K562 (cell line): ENCODE measurements around the gene HBP1. TPM values are rescaled to one million over a fixed set of nuclear protein-coding genes. Genes with fewer than 3 reads are reported as not detected.
A peak's percentile ranks its signal among the peaks of the same experiment; 100 is the strongest.

Source experiments
- AFF1 ChIP-seq, 2 experiments: fragments of 450-650 bp; IDR thresholded peaks; 2 replicates each; pipeline ENCODE4 v1.6.1; 2018; ENCODE audit warnings: mild to moderate bottlenecking in 2 of 2, low read depth in 1 of 2; ENCODE audit not compliant: partially characterized antibody in 2 of 2
- CBX8 ChIP-seq: fragments of 200-600 bp; sonication (generic); IDR thresholded peaks from 2 replicates; pipeline ENCODE4 v1.6.1; 2012; ENCODE audit warnings: borderline replicate concordance, mixed run types, low read depth, mild to moderate bottlenecking, moderate library complexity, mixed read lengths, low read length, control low read depth, inconsistent platforms; ENCODE audit not compliant: poor library complexity, severe bottlenecking; ENCODE audit errors: extremely low read depth
- ELK1 ChIP-seq: sonication (generic); formaldehyde crosslinking; IDR thresholded peaks from 2 replicates; pipeline ENCODE4 v1.8.1; 2022; ENCODE audit warnings: missing genetic modification reagents
- FOXM1 ChIP-seq, 2 experiments: fragments of 450-650 bp in 1 of 2; sonication (generic) in 1 of 2; formaldehyde crosslinking in 1 of 2; IDR thresholded peaks; 2 replicates each; pipeline versions ENCODE4 v1.6.1 to v1.9.0; 2017 to 2022; ENCODE audit warnings: low read depth in 2 of 2, mild to moderate bottlenecking in 2 of 2, missing genetic modification reagents in 1 of 2, moderate library complexity in 1 of 2
- GABPA ChIP-seq: fragments of 200-800 bp; sonication (Bioruptor generic); conservative IDR thresholded peaks from 2 replicates; pipeline ENCODE4 v1.6.1; 2016; ENCODE audit warnings: low read depth, missing genetic modification characterization, missing compliant biosample characterization
- GTF3C2 ChIP-seq: IDR thresholded peaks from 3 replicates; pipeline ENCODE4 v1.6.1; 2011; ENCODE audit warnings: borderline replicate concordance, mild to moderate bottlenecking, moderate library complexity; ENCODE audit not compliant: insufficient read length; ENCODE audit errors: extremely low read depth
- MEF2A ChIP-seq: IDR thresholded peaks from 2 replicates; pipeline ENCODE4 v1.6.1; 2011; ENCODE audit warnings: low read depth, mild to moderate bottlenecking, low read length, moderate library complexity; ENCODE audit not compliant: control insufficient read depth
- RNF2 ChIP-seq: sonication (generic); IDR thresholded peaks from 2 replicates; pipeline ENCODE4 v1.6.1; 2016
- SRSF3 ChIP-seq: fragments of 200-400 bp; formaldehyde crosslinking; IDR thresholded peaks from 2 replicates; pipeline ENCODE4 v1.6.1; 2016; ENCODE audit warnings: mild to moderate bottlenecking, low read length, moderate library complexity; ENCODE audit not compliant: insufficient read depth
- SRSF7 ChIP-seq: fragments of 200-400 bp; formaldehyde crosslinking; optimal IDR thresholded peaks from 2 replicates; pipeline ENCODE3; 2017; ENCODE audit warnings: mild to moderate bottlenecking, low read depth, low read length
- U2AF2 ChIP-seq: fragments of 200-400 bp; formaldehyde crosslinking; optimal IDR thresholded peaks from 2 replicates; pipeline ENCODE3; 2017; ENCODE audit warnings: low read depth, mild to moderate bottlenecking, low read length
- ZBTB2 ChIP-seq: fragments of 450-650 bp; IDR thresholded peaks from 2 replicates; pipeline ENCODE4 v1.6.1; 2016; ENCODE audit warnings: antibody characterized with exemption
- polyA plus RNA-seq, 8 experiments: library from polyadenylated mRNA; depleted of rRNA in 4 of 8; stranded (reverse) in 5 of 8; unstranded in 3 of 8; fragments of >200 nt; fragmentation: Nextera tagmentation in 2 of 8; fragmentation: Illumina TruSeq in 1 of 8; extraction: Ambion mirVana in 2 of 8; extraction: Trizol in 1 of 8; gene quantifications; 2 replicates each; pipeline versions ENCODE4 v1.2.1 to v1.2.3, GENCODE V29; 2011 to 2014; ENCODE audit warnings: inconsistent platforms in 1 of 8, missing spikeins in 1 of 8
- total RNA-seq, 7 experiments: library from RNA; depleted of rRNA in 6 of 7; stranded (reverse); fragments of >200 nt in 6 of 7; fragmentation: Illumina TruSeq in 2 of 7; extraction: Trizol in 2 of 7; gene quantifications; 2 replicates each; pipeline versions ENCODE4 v1.2.1 to v1.2.3, GENCODE V29; 2011 to 2021; ENCODE audit warnings: low replicate concordance in 1 of 7

The HBP1 gene
- total and polyA plus RNA-seq, 9 of the 15 experiments (the other 6 are each of a cell fraction or from before 2014, with no cell fraction given) = 18.7 to 59.9 (median 27.0) TPM

GRCh38 chr7:107169120-107170050 is 582 bp downstream of the HBP1 start (continued):
- TF ChIP-seq GABPA (tag) (no peak), CBX8 (no peak), SRSF7 (no peak), MEF2A (0 out of 2 replicates have a peak, but pooled peaks have one; percentile 9), FOXM1 (IDR thresholded peaks at IDR 0.05; ENCODE audit: low read depth) (peak; percentile 65), FOXM1 (CRISPR knock-in tag; IDR thresholded peaks at IDR 0.05; ENCODE audit: low read depth) (peak; percentile 58; the same call in 1 of the 2 replicates), ZBTB2 (peak; percentile 93), U2AF2 (no peak), RNF2 (peak; percentile 98), ELK1 (CRISPR knock-in tag) (no peak), GTF3C2 (no peak), AFF1 (IDR thresholded peaks at IDR 0.05; ENCODE audit: low read depth in 1 of 2, partially characterized antibody in 2 of 2) (peak in 1 of 2 experiments; percentile 88), SRSF3 (0 out of 2 replicates have a peak, but pooled peaks have one; percentile 18)
